H1 (cell line): ENCODE results near the gene STAM. TPM values are rescaled to one million over a fixed set of nuclear protein-coding genes. Genes with fewer than 3 reads are reported as not detected.

Source experiments
- CTCF ChIA-PET: fragments of 300-600 bp; sonication (Branson Sonifier 250); formaldehyde crosslinking; loops from one replicate; lab custom pipeline; 2021; ENCODE audit not compliant: partially characterized antibody; lab: Charles Lee
- POLR2A ChIA-PET: fragments of 300-600 bp; sonication (Branson Sonifier 250); formaldehyde crosslinking; loops from one replicate; lab custom pipeline; 2021; ENCODE audit warnings: inconsistent platforms; ENCODE audit not compliant: partially characterized antibody; lab: Charles Lee
- DNase-seq, 2 experiments: peaks; one replicate each; pipeline versions ENCODE4 v3.0.0 to v3.0.0-alpha.2; 2010 to 2022; ENCODE audit warnings: low spot score in 2 of 2, low read depth in 1 of 2, mixed read lengths in 1 of 2
- FAIRE-seq: peaks from 2 replicates; lab custom pipeline; 2011; peaks lifted over from hg19 to GRCh38; lab: Jason Lieb, UNC
- H2AFZ ChIP-seq: 2 replicates; pipeline ENCODE4 v1.8.1; 2012; ENCODE audit warnings: low read length, inconsistent platforms
- H2AK5ac ChIP-seq: 2 replicates; pipeline ENCODE4 v1.6.1; 2013; ENCODE audit warnings: low read depth, low read length
- H2BK120ac ChIP-seq: replicated peaks from 2 replicates; pipeline ENCODE3; 2013; ENCODE audit warnings: low read depth, low read length, inconsistent platforms
- H2BK12ac ChIP-seq: 2 replicates; pipeline ENCODE4 v1.6.1; 2013; ENCODE audit warnings: low read depth, low read length
- H2BK15ac ChIP-seq: 2 replicates; pipeline ENCODE4 v1.6.1; 2013; ENCODE audit warnings: low read length
- H2BK20ac ChIP-seq: 2 replicates; pipeline ENCODE4 v1.6.1; 2013; ENCODE audit warnings: low read length
- H2BK5ac ChIP-seq: 2 replicates; pipeline ENCODE4 v1.6.1; 2013; ENCODE audit warnings: low read depth, low read length
- H3K14ac ChIP-seq: 2 replicates; pipeline ENCODE4 v1.6.1; 2013; ENCODE audit warnings: inconsistent platforms; ENCODE audit not compliant: insufficient read length
- H3K18ac ChIP-seq: 2 replicates; pipeline ENCODE4 v1.6.1; 2013; ENCODE audit warnings: low read length; ENCODE audit errors: extremely low read depth
- H3K23ac ChIP-seq: 2 replicates; pipeline ENCODE4 v1.6.1; 2013; ENCODE audit warnings: inconsistent platforms; ENCODE audit not compliant: insufficient read length
- H3K23me2 ChIP-seq: 2 replicates; pipeline ENCODE4 v1.6.1; 2013; ENCODE audit warnings: low read depth, low read length
- H3K27ac ChIP-seq: 2 replicates; pipeline ENCODE4 v1.6.1; 2011; ENCODE audit warnings: low read depth, low read length, inconsistent platforms
- H3K27me3 ChIP-seq, 4 experiments: replicated peaks in 1 of 4; 1 replicate in 1 of 4; 2 replicates in 3 of 4; pipeline versions ENCODE4 v1.6.1 to v1.8.1; 2011 to 2013; ENCODE audit warnings: low read length in 3 of 4, mild to moderate bottlenecking in 3 of 4, inconsistent platforms in 2 of 4, mixed read lengths in 2 of 4, moderate library complexity in 1 of 4; ENCODE audit not compliant: control insufficient read depth in 3 of 4, insufficient read depth in 3 of 4; ENCODE audit errors: extremely low read depth in 1 of 4
- H3K36me3 ChIP-seq, 4 experiments: 2 replicates each; pipeline versions ENCODE4 v1.6.1 to v1.8.1; 2011 to 2013; ENCODE audit warnings: mild to moderate bottlenecking in 4 of 4, low read length in 3 of 4, moderate library complexity in 2 of 4, control low read depth in 1 of 4, inconsistent platforms in 1 of 4; ENCODE audit not compliant: insufficient read depth in 4 of 4, control insufficient read depth in 2 of 4
- H3K4ac ChIP-seq: replicated peaks from 2 replicates; pipeline ENCODE3; 2013; ENCODE audit warnings: low read length, low read depth, mixed read lengths, inconsistent platforms; ENCODE audit not compliant: insufficient read length
- H3K4me1 ChIP-seq, 4 experiments: replicated peaks in 1 of 4; 1 replicate in 1 of 4; 2 replicates in 3 of 4; pipeline versions ENCODE4 v1.6.1 to v1.8.1; 2011 to 2013; ENCODE audit warnings: low read length in 3 of 4, inconsistent platforms in 2 of 4, mixed read lengths in 1 of 4; ENCODE audit not compliant: insufficient read depth in 4 of 4, control insufficient read depth in 3 of 4
- H3K4me2 ChIP-seq, 2 experiments: 2 replicates each; pipeline versions ENCODE4 v1.6.1 to v1.8.1; 2011 to 2013; ENCODE audit warnings: low read depth in 2 of 2, low read length in 2 of 2, control low read depth in 1 of 2, inconsistent platforms in 1 of 2, mild to moderate bottlenecking in 1 of 2; ENCODE audit not compliant: insufficient read depth in 1 of 2
- H3K4me3 ChIP-seq, 4 experiments: fragments of 200-600, 300-600 bp in 1 of 4; sonication (generic), shearing (Covaris generic), sonication (Bioruptor Twin) in 1 of 4; 2 replicates each; pipeline versions ENCODE4 v1.5.1 to v1.8.1; 2011 to 2016; ENCODE audit warnings: low read length in 4 of 4, low read depth in 3 of 4, control low read depth in 2 of 4, inconsistent platforms in 2 of 4, mild to moderate bottlenecking in 2 of 4, mixed read lengths in 1 of 4, moderate library complexity in 1 of 4; ENCODE audit not compliant: insufficient read depth in 2 of 4; ENCODE audit errors: extremely low read depth in 1 of 4
- H3K56ac ChIP-seq: replicated peaks from 2 replicates; pipeline ENCODE3; 2013; ENCODE audit warnings: low read depth, mild to moderate bottlenecking, mixed read lengths, low read length, inconsistent platforms; ENCODE audit not compliant: insufficient read length
- H3K79me1 ChIP-seq: 2 replicates; pipeline ENCODE4 v1.6.1; 2013; ENCODE audit warnings: low read depth, low read length, control low read depth
- H3K79me2 ChIP-seq, 2 experiments: 2 replicates each; pipeline versions ENCODE4 v1.6.1 to v1.8.1; 2012 to 2013; ENCODE audit warnings: low read length in 2 of 2, mild to moderate bottlenecking in 2 of 2, inconsistent platforms in 1 of 2; ENCODE audit not compliant: insufficient read depth in 2 of 2, control insufficient read depth in 1 of 2
- H3K9ac ChIP-seq, 4 experiments: replicated peaks in 1 of 4; 1 replicate in 1 of 4; 2 replicates in 3 of 4; pipeline versions ENCODE4 v1.6.1 to v1.8.1; 2011 to 2013; ENCODE audit warnings: low read depth in 3 of 4, low read length in 3 of 4, control low read depth in 2 of 4, mild to moderate bottlenecking in 2 of 4, moderate library complexity in 2 of 4, inconsistent platforms in 1 of 4; ENCODE audit errors: extremely low read depth in 1 of 4
- H3K9me3 ChIP-seq, 2 experiments: 2 replicates each; pipeline versions ENCODE4 v1.6.1 to v1.8.1; 2012 to 2013; ENCODE audit warnings: mild to moderate bottlenecking in 2 of 2, moderate library complexity in 2 of 2, control low read depth in 1 of 2, inconsistent platforms in 1 of 2, low read depth in 1 of 2, low read length in 1 of 2, mixed read lengths in 1 of 2; ENCODE audit not compliant: insufficient read depth in 2 of 2
- H4K20me1 ChIP-seq, 2 experiments: replicated peaks in 1 of 2; 2 replicates each; pipeline versions ENCODE3 to v1.8.1; 2011 to 2013; ENCODE audit warnings: inconsistent platforms in 2 of 2, low read length in 2 of 2, mild to moderate bottlenecking in 1 of 2; ENCODE audit not compliant: insufficient read depth in 2 of 2, control insufficient read depth in 1 of 2
- H4K5ac ChIP-seq: 2 replicates; pipeline ENCODE4 v1.6.1; 2013; ENCODE audit warnings: low read length, low read depth, mixed read lengths, inconsistent platforms; ENCODE audit not compliant: insufficient read length
- H4K8ac ChIP-seq: 2 replicates; pipeline ENCODE4 v1.8.0; 2013; ENCODE audit warnings: mild to moderate bottlenecking, moderate library complexity, low read length, inconsistent platforms; ENCODE audit not compliant: insufficient read depth; ENCODE audit errors: extremely low read depth
- H4K91ac ChIP-seq: replicated peaks from 2 replicates; pipeline ENCODE3; 2013; ENCODE audit warnings: low read length, mixed read lengths, inconsistent platforms; ENCODE audit not compliant: insufficient read length
- PHF8 ChIP-seq: fragments of 200-600 bp; sonication (generic); conservative IDR thresholded peaks from 2 replicates; pipeline ENCODE4 v1.7.1; 2012; ENCODE audit warnings: low read depth, mild to moderate bottlenecking, inconsistent platforms, low read length, moderate library complexity
- POLR2AphosphoS5 ChIP-seq: IDR thresholded peaks from 2 replicates; pipeline ENCODE4 v1.6.1; 2011; ENCODE audit warnings: low read depth, low read length
- RAD21 ChIP-seq, 2 experiments: IDR thresholded peaks in 1 of 2; conservative IDR thresholded peaks in 1 of 2; 2 replicates each; pipeline ENCODE4 v1.6.1; 2011; ENCODE audit warnings: low read depth in 2 of 2, low read length in 2 of 2, improper control_type of control experiment in 1 of 2, inconsistent platforms in 1 of 2, mild to moderate bottlenecking in 1 of 2, moderate library complexity in 1 of 2
- TBP ChIP-seq: IDR thresholded peaks from 2 replicates; pipeline ENCODE4 v1.6.1; 2011; ENCODE audit warnings: low read depth, low read length, improper control_type of control experiment
- WGBS, 2 experiments: shearing (Covaris generic) in 1 of 2; methylation state at CpG; one replicate each; pipeline versions ENCODE4 v1.1.6 to v1.1.7; 2013 to 2015; ENCODE audit warnings: low lambda C conversion rate in 2 of 2, mixed read lengths in 2 of 2, inconsistent platforms in 1 of 2, low coverage in 1 of 2, missing lambda C conversion rate in 1 of 2; ENCODE audit not compliant: insufficient replicate concordance in 2 of 2, insufficient coverage in 1 of 2, insufficient read length in 1 of 2; ENCODE audit errors: extremely low coverage in 1 of 2, missing lambda C conversion rate in 1 of 2; 5-methylcytosine and 5-hydroxymethylcytosine counted together
- polyA plus RNA-seq, 7 experiments: library from polyadenylated mRNA; depleted of rRNA in 3 of 7; stranded (reverse) in 5 of 7; unstranded in 2 of 7; fragments of >200 nt in 5 of 7; fragments of 200-250 nt in 2 of 7; gene quantifications; 1 replicate in 5 of 7; 2 replicates in 1 of 7; 4 replicates in 1 of 7; pipeline versions ENCODE4 v1.2.1 to v1.2.3, GENCODE V29; 2011 to 2013; ENCODE audit warnings: missing spikeins in 2 of 7, mixed read lengths in 2 of 7
- total RNA-seq: library from RNA; stranded (reverse); fragmentation: NEBNext Ultra II Directional; extraction: Animal tissue kit (Norgen Biotek cat#: 25700); gene quantifications from 2 replicates; pipeline ENCODE4 v1.2.1, GENCODE V29; 2021
- TF ChIP-seq, protein P1 (sequence below): IDR thresholded peaks from 2 replicates; pipeline ENCODE4 v1.6.1; 2012; ENCODE audit warnings: inconsistent platforms
- TF ChIP-seq, protein P2 (sequence below): IDR thresholded peaks from 2 replicates; pipeline ENCODE4 v1.6.1; 2012; ENCODE audit warnings: inconsistent platforms
- TF ChIP-seq, protein P3 (sequence below): IDR thresholded peaks from 2 replicates; pipeline ENCODE4 v1.6.1; 2011; ENCODE audit warnings: low read depth, mild to moderate bottlenecking, low read length; ENCODE audit not compliant: insufficient read depth

The STAM gene
- total and polyA plus RNA-seq, 2 of the 8 experiments (the other 6 are each of a cell fraction or from before 2014, with no cell fraction given): 22.0 to 27.8 TPM

DNA sequence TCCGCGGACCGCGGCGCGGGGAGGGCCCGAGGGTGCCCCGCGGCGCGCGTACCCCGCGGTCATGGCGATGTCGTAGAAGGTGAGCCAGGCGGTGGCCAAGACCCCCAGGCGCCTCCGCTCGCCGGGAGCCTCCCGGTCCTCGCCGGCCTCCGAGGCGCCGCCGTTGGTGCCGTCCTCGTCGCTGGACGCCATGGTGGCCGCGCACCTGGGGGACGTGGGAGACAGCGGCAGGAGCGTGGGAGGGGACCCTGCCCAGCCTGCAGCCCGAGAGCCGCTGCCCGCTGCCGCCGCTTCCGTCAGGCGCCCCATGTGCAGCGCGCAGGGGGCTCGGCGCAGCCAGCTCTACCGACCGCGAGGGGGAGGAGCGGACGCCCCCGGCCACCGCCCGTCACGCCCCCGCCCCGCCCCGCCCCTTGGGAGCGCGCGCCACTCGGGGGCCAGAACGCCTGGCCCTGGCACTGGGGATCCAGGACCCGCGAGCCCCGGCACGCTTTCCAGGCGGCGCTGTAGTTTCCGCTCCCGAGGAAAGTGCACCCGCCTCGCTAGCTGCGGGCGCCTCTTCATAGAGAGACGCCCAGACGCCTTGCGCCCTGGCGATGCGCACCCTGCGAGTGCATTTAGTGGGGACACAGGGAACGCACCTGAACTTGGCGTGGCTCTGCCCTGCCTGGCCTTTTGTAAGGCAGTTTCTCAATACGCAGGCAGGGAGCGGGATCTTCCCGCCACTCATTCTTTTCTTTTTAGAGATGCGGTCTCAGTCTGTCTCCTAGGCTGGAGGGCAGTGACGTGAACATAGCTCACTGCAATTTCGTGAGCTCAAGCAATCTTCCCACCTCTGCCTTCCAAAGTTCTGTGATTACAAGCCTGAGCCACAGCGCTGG, 26.7 kb upstream of the STAM start, which contains the start of gene HACD1:
Gene HACD1 (minus strand): TSS at position 344 of the 881 bp plus-strand sequence. CDS start 35 bp downstream, at position 309.
- H2AFZ ChIP-seq: peak within 1 kb of the TSS; percentile 97
- H3K14ac ChIP-seq: no peak within 1 kb of the TSS
- peak within 1 kb of the TSS; percentile 83 for H4K5ac ChIP-seq
- H3K4me2 ChIP-seq: peak within 1 kb of the TSS; percentile 73 to 95
- peak within 1 kb of the TSS; percentile 92; the same call in 1 of the 2 replicates for H2BK5ac ChIP-seq
- peak within 1 kb of the TSS; percentile 90; the same call in 1 of the 2 replicates for H2BK12ac ChIP-seq
- peak within 1 kb of the TSS; percentile 28 for H2BK120ac ChIP-seq
- peak within 1 kb of the TSS; percentile 63 to 89 (median 76) for H3K4me3 ChIP-seq
- DNase-seq: peak; percentile 50 to 84
- CTCF ChIA-PET: interaction anchor here (0.6 to 1.7 kb wide), 12 partner anchors 9 to 513 kb away, joined by 3 to 7 read pairs (median 3); no protein-coding TSS in a partner anchor
- no peaks in the 10 kb centered on the region for H3K4me1 ChIP-seq
- peaks cover 0 to 3% of the 10 kb centered on the region in 2 experiments; a peak in 1 of 4 replicates for H3K9me3 ChIP-seq
- peak within 1 kb of the TSS; percentile 71 to 83 (median 74) for H3K9ac ChIP-seq
- H3K23ac ChIP-seq: no peak within 1 kb of the TSS
- POLR2A ChIA-PET: interaction anchor here (0.6 to 3.6 kb wide), 20 partner anchors 9 to 804 kb away, joined by 3 to 25 read pairs (median 3); partner anchors contain the start of gene STAM
- peak within 1 kb of the TSS; percentile 96 for H4K8ac ChIP-seq
- 2% methylated on average over 21 of the region's 92 CpGs; no CpG with 5 or more reads in 1 of the 2 experiments for WGBS, 2 experiments
- peak within 1 kb of the TSS; percentile 70; the same call in 1 of the 2 replicates for H3K27ac ChIP-seq
- peak within 1 kb of the TSS; percentile 98 for H3K4ac ChIP-seq
- no peaks in the 10 kb centered on the region for H4K20me1 ChIP-seq
- peaks cover 0 to 3% (median 0%) of the 10 kb centered on the region in 4 experiments; a peak in 1 of 8 replicates for H3K36me3 ChIP-seq
- no peak within 1 kb of the TSS for H2AK5ac ChIP-seq
- H3K79me2 ChIP-seq: peaks cover 0 to 3% of the 10 kb centered on the region in 2 experiments; a peak in 1 of 4 replicates
- FAIRE-seq: no peak
- no peaks in the 10 kb centered on the region for H3K27me3 ChIP-seq
- H2BK15ac ChIP-seq: peak within 1 kb of the TSS; percentile 95; the same call in 1 of the 2 replicates
- H4K91ac ChIP-seq: peak within 1 kb of the TSS; percentile 99
- peak within 1 kb of the TSS; percentile 96 for H3K56ac ChIP-seq
- H3K79me1 ChIP-seq: no peaks in the 10 kb centered on the region
- H3K18ac ChIP-seq: peak within 1 kb of the TSS; percentile 93
- H3K23me2 ChIP-seq: peaks cover 6% of the 10 kb centered on the region
- no peak within 1 kb of the TSS for H2BK20ac ChIP-seq
- TF ChIP-seq, protein P1, sequence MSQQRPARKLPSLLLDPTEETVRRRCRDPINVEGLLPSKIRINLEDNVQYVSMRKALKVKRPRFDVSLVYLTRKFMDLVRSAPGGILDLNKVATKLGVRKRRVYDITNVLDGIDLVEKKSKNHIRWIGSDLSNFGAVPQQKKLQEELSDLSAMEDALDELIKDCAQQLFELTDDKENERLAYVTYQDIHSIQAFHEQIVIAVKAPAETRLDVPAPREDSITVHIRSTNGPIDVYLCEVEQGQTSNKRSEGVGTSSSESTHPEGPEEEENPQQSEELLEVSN: 0 out of 2 replicates have a peak, but pooled peaks have one; percentile 11
- TF ChIP-seq POLR2AphosphoS5 (peak; percentile 68), TBP (peak; percentile 51; the same call in 1 of the 2 replicates), RAD21 (IDR thresholded peaks at IDR 0.05 in 1 of 2, conservative IDR thresholded peaks at IDR 0.05 in 1 of 2; ENCODE audit: low read depth in 2 of 2, low read length in 2 of 2) (peak in 1 of 2 experiments; percentile 17; a peak in 1 of 4 replicates), PHF8 (peak; percentile 89)
- TF ChIP-seq, protein P2, sequence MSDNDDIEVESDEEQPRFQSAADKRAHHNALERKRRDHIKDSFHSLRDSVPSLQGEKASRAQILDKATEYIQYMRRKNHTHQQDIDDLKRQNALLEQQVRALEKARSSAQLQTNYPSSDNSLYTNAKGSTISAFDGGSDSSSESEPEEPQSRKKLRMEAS: no peak; the same call in none of the 2 replicates
- TF ChIP-seq, protein P3, sequence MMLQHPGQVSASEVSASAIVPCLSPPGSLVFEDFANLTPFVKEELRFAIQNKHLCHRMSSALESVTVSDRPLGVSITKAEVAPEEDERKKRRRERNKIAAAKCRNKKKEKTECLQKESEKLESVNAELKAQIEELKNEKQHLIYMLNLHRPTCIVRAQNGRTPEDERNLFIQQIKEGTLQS: no peak
